ENCODE results near the gene PRKCD.

PRKCD gene

DNA sequence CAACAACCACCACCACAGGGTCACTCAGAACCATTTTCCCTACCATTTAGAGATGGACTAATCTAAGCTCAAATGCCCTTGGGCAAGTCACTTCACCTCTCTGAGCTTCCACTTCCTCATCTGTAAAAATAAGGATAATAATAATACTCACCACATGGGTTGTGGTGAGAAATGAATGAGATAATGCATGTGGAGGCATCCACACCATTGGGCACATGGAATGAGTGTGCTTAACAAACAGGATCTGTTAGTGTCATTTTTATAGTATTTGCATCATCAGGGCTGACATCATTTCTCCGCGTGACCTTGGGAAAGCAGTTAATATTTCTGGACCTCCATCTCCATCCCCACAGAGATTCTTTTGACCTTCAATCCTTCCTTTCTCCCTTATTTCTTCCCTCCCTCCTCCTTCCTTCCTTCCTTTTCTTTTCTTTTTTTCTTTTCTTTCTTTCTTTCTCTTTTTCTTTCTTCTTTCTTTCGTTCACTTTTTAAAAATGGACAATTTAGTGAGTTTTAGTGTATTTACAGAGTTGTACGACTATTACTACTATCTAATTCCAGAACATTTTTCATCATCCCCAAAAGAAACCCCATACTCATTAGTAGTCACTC lies 23.1 kb upstream of the PRKCD start:
- no peak for DNase-seq (ENCODE audit: low read depth)
- in situ Hi-C loops (cut with HindIII; ENCODE audit: low sequenced_read_pairs) = no loop called here
- TF ChIP-seq, protein P1, sequence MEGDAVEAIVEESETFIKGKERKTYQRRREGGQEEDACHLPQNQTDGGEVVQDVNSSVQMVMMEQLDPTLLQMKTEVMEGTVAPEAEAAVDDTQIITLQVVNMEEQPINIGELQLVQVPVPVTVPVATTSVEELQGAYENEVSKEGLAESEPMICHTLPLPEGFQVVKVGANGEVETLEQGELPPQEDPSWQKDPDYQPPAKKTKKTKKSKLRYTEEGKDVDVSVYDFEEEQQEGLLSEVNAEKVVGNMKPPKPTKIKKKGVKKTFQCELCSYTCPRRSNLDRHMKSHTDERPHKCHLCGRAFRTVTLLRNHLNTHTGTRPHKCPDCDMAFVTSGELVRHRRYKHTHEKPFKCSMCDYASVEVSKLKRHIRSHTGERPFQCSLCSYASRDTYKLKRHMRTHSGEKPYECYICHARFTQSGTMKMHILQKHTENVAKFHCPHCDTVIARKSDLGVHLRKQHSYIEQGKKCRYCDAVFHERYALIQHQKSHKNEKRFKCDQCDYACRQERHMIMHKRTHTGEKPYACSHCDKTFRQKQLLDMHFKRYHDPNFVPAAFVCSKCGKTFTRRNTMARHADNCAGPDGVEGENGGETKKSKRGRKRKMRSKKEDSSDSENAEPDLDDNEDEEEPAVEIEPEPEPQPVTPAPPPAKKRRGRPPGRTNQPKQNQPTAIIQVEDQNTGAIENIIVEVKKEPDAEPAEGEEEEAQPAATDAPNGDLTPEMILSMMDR (IDR thresholded peaks at IDR 0.05; ENCODE audit: low read depth, low read length, missing control alignments) = no peak
- H3K4me3 ChIP-seq (ENCODE audit: low read depth, low read length) = no peak overlapping the region

DNA sequence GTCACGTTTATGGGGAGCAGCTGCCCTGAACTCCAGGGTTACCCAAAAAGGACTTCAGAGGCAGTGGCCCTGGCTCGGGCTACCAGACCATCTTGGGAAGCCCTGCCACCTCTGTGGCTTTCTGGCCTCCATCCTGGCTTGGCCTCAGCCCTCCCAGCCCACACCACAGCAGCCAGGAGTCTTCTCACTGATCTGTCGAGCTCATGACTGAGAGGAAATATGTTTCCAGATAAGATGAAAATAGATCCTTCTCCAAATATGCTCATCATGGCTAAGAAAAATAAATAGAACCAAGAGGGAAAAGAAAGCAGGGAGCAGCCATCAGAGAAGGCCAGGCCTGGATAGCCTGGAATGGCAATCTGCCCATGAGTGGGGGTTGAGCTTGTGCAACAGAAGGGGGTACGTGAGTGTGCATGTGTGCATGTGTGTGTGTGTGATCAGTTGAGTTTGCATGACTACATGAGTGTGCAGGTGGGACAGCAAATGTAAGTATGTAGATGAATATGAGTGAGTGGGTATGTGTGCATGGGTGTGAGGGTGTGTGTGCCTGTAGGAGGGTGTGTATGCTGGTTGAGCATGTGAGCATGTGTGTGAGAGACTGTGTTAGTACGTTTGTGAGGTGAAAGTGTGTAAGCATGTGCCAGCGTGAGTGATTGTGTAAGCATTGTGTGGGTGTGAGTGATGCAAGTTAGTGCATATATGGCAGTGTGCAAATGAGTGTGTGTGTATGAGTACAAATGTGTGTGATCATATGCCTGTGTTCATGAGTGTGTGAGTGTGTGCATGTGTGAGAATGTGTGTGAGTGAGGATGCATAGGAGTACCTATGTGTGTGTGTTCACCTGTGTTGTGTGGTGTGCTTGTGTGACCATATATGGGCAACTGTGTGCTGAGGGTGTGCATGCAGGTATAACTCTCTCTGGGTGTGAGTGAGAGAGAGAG lies 20.8 kb upstream of the PRKCD start:
- TF ChIP-seq, protein P1 (IDR thresholded peaks at IDR 0.05; ENCODE audit: low read depth, low read length, missing control alignments) = no peak
- in situ Hi-C loops (cut with HindIII; ENCODE audit: low sequenced_read_pairs) = no loop called here
- no peak overlapping the region for H3K4me3 ChIP-seq (ENCODE audit: low read depth, low read length)
- no peak for DNase-seq (ENCODE audit: low read depth)

DNA sequence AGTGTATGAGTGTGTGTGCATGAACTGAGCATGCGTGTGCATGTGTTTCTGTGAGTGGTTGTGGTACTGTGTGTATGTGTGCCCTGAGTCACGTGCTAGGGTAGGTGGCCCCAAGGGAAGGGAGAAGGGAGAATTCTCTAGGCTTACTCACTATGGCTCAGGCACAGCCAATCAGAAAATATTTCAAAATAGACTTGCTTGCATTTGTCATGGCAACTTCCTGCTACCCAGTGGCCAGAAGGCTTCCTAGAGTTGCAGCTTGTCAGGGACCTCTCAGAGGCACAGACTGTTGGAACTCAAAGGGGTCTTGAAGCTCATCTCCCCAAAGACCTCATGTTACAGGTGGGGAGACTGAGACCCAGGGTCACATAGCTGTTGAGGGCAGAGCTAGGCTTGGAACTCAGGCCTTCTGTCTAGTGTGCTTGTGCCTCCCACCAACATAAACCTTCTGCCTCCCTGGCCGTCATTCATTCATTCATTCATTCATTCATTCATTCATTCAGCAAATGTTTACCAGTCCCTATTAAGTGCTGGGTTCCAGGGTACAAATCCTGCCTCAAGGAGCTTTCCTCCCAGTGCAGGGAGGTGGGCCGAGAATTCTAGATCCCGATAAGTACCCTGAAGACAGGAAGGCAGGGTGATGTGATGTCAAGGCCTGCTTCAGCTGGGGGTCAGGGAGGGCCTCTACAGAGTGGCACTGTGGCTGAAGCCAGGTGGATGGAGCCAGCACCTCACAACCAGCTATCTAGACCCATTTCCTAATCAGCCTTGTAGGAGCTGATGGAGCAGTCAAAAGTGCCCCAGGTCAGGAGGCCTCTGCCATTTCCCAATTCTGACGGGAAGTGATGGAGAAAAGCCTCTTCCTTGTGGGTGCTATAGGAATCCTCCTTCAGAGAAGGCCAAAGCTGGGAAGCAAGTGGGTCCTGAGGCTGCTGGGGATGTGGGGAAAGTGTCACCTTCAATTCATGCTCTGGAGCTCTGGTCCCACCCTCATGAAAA lies 19.9 kb upstream of the PRKCD start:
- no peak for DNase-seq (ENCODE audit: low read depth)
- in situ Hi-C loops (cut with HindIII; ENCODE audit: low sequenced_read_pairs) = no loop called here

DNA sequence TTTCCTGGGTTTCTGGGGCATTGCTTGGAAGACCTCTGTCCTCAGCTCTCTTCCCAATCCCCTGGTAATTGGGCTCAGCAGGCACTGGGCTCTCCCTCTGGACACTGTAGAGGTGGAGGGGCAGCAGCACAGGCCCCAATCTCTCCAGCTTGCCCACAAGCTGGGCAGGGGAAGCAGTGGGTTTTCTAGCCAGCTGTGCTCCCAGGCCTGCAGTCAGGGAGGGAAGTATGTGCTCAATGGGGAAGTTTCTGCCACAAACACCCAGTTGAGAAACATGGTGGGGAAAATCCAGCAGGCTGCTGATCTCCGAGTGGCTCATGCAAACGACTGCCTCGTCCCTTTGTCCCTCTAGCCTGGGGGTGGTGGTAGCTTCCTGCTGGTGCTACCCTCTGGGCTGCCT lies 18.0 kb upstream of the PRKCD start:
- TF ChIP-seq, protein P1 (IDR thresholded peaks at IDR 0.05; ENCODE audit: low read depth, low read length, missing control alignments) = no peak
- in situ Hi-C loops (cut with HindIII; ENCODE audit: low sequenced_read_pairs) = no loop called here
- no peak for DNase-seq (ENCODE audit: low read depth)
- H3K4me3 ChIP-seq (ENCODE audit: low read depth, low read length) = no peak overlapping the region

More for the DNA sequence above, 19.9 kb upstream of the PRKCD start:
- no peak overlapping the region for H3K4me3 ChIP-seq (ENCODE audit: low read depth, low read length)
- TF ChIP-seq, protein P1 (IDR thresholded peaks at IDR 0.05; ENCODE audit: low read depth, low read length, missing control alignments) = no peak

DNA sequence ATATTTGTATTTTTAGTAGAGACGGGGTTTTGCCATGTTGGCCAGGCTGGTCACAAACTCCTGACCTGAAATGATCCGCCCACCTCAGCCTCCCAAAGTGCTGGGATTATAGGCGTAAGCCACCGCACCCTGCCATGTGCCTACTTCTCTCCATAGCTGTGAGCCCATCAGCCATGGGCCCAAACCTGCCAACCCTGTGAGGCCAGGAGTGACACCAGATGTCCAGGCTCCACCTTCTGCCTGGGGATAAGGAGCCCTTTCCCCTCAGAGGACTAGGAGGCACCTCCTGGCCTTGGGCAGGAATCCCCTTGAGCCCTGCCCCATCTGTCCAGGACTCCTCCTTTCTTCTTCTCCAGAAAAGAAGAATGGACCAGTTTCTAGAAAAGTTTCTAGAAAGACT lies 16.6 kb upstream of the PRKCD start:
- in situ Hi-C loops (cut with HindIII; ENCODE audit: low sequenced_read_pairs) = no loop called here
- no peak overlapping the region for H3K4me3 ChIP-seq (ENCODE audit: low read depth, low read length)
- TF ChIP-seq, protein P1 (IDR thresholded peaks at IDR 0.05; ENCODE audit: low read depth, low read length, missing control alignments) = no peak
- no peak for DNase-seq (ENCODE audit: low read depth)
